GM12874 (cell line): ENCODE results near the gene MCM10.

Experiments
- TF ChIP-seq, protein P1 (sequence below): IDR thresholded peaks from 2 replicates; pipeline ENCODE4 v1.5.1; 2011; ENCODE audit warnings: low read depth, mild to moderate bottlenecking, control low read depth, low read length, moderate library complexity; ENCODE audit not compliant: insufficient read depth

MCM10 gene

DNA sequence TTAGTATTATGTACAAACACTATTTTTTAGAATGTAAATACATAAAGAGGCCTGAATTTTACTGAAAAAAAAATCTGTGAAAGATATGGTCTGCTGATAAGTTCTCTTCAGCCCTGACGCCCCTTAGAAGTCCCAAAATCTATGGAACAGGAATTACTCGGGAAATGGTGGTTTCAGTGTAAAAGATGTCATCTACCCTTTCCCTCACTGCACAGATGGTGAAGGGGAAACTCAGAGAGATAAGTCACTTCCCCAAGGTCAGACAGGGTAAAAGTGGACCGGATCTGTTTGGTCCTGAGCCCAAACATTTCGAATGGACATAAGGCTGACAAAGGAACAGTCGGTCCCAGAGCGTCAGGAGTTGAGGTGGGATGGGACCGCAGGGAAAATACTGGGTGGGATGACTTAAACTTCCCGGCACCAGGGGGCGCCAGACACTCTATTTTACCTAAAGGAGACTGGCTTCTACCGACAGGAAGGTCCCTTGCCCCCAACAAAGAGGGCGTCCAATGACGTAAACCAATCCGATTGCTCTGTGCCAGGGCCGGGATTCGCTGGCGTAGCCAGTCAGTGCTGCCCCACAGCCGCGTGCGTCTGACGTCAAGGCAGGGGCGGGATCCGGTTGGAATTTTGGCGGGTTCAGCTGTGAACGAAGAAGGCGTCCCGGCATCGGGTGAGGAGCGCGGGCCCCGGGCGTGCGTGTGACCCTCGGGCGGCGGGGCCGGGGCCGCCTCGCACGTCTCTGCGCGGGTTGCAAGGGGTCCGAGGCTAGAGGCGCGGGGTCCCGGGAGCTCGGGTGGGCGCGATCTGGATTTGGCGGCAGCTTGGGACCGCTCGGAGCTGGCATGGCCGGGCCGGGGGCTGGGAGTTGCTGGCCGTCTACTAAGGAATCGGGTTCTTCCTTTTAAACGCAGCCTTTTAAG lies at the start of gene MCM10:
MCM10 (plus strand) TSS at position 625 of the 923 bp plus-strand sequence. CDS start 2,645 bp downstream, outside the sequence.
- TF ChIP-seq, protein P1, sequence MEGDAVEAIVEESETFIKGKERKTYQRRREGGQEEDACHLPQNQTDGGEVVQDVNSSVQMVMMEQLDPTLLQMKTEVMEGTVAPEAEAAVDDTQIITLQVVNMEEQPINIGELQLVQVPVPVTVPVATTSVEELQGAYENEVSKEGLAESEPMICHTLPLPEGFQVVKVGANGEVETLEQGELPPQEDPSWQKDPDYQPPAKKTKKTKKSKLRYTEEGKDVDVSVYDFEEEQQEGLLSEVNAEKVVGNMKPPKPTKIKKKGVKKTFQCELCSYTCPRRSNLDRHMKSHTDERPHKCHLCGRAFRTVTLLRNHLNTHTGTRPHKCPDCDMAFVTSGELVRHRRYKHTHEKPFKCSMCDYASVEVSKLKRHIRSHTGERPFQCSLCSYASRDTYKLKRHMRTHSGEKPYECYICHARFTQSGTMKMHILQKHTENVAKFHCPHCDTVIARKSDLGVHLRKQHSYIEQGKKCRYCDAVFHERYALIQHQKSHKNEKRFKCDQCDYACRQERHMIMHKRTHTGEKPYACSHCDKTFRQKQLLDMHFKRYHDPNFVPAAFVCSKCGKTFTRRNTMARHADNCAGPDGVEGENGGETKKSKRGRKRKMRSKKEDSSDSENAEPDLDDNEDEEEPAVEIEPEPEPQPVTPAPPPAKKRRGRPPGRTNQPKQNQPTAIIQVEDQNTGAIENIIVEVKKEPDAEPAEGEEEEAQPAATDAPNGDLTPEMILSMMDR: peak; percentile 71

DNA sequence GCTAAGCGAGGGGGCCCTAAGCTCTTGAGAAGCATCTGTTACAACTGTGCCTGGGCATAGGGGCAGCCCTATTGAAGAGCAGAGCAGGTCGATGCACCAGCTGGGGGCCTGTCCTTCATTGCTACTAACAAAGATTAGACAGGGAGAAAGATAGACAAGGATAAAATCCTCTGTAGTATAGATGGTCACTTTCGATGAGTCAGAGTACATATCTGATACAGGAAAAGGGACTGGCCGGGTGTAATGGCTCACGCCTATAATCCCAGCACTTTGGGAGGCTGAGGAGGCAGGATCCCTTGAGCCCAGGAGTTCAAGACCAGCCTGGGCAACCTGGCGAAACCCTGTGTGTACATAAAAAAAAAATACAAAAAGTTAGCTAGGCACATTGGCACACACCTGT lies 47.8 kb upstream of the MCM10 start:
- TF ChIP-seq, protein P1: no peak

DNA sequence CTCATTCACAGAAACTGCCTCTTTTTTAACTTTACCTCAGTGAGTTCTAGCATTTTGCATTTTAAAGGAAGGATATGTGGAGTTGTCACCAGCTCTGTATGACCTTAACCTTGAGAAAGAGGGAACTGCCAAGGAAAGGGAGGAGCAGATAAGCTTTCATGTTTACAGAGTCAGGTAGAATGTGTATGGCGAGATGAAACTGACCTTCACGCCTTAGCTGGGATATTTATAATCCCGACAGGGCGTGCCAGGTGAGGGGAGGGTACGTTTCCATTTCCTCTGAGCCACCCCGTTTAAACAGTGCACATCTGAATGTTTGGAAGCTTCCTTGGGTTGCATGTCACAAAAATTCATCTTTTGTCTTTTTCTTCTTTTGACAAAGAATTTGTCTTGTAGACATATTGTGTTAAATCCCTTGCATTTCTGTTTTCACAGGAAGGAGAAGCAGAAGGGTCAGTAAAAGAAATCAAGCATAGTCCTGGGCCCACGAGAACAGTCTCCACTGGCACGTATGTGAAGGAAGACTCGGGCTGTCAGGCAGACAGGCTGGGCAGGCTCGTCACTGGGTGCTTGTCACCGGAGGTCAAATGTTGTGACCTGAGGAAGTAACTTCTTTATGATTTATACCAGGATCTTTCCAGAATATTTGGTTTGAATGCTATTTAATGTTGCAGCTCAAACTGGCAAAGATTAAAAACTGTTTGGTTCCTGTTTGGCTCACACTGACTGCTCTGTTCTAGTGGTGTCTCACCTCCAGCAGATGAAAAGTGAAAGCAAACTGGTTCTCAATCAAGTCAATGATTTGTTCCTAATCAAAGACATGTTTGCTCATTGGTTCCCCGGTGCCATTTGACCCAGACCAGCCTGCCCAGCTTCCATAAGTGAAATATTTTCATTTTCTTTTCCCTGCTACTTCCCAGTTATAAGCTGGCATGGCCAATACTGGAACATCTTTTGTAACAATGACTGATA lies 45.2 kb upstream of the MCM10 start:
- TF ChIP-seq, protein P1: no peak

DNA sequence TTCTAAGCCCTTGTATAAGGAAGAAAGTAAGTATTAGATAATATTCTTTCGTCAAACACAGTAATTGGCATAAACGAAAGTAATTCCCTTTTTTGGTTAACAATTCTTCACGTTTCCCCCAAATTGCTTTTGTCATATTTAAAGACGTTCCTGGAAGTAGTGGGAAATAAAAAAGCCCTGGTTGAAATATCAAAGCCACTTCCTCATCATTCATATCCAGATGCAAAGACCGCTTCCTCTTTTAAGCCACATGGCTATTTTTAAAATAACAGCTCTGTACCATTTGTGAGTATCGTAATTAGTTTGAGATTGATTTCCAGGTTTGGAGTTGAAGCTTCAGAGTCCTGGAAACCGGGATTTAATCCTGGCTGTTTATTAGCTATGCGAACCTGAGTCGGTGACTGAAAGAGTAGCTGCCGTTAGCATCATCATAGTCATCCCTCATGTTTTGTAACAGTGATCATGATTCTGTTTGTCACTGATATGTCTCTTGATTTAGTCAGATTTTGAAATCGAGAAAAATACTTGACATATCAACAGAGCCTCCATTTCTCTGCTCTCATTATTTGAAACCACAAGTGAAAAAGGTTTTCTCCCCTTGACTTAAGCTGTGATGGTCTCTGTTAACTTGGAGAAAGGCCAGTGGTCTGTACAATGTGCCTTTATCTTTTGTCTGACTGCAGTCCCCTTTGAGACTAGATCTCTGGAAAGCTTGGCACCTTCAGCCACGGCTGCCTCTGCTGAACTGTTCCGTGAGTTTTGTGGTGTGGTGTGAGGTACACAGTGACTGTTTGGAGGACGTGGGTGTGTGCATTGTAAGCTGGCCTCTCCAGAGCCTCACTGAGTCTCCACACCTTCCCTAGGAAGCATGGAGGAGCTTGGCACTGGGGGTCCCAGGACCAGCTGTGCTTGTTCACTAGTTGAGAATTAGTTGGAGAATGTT lies 43.2 kb upstream of the MCM10 start:
- TF ChIP-seq, protein P1: no peak

DNA sequence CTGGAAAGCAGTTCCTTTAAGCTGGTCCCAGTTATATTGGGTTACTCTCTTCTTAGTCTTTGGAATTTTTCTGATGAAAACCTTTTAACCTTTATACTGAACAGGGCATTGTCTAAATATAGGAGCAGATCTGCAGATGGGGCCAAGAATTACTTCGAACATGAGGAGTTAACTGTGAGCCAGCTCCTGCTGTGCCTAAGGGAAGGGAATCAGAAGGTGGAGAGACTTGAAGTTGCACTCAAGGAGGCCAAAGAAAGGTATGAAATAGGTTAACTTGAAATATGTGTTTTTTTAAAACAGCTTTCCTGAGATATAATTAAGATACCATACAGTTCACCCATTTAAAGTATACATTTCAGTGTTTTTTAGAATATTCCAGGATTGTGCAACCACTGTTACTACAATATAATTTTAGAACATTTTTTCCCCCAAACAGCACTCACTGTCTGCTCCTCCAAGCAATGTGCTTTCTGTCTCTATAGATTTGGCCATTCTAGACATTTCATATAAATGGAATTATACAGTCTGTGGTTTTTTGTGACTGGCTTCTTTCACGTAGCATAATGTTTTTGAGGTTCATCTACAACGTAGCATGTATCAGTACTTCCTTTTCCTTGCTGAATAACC lies 42.5 kb upstream of the MCM10 start:
- TF ChIP-seq, protein P1: no peak

DNA sequence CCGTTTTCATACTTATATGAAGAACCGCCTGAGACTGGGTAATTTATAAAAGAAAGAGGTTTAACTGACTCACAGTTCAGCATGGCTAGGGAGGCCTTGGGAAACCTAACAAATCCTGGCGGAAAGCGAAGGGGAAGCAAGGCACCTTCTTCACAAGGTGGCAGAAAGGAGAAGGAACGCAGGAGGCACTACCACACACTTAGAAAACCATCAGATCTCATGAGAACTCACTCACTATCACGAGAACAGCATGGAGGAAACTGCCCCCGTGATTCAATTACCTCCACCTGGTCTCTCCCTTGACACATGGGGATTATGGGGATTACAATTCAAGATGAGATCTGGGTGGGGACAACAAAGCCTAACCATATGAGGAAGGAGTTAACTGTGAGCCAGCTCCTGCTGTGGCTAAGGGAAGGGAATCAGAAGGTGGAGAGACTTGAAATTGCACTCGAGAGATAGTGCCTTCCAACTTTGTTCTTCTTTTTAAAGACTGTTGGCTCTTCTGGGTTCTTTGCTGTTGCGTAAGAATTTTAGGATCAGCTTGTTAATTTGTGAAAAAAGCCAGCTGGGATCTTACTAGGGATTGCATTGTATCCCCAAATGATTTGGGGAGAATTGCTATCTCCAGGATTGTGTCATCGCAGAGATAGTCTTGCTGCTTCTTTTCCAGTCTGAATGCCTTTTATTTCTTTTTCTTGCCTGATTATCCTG lies 40.4 kb upstream of the MCM10 start:
- TF ChIP-seq, protein P1: no peak
